ENCODE data around the gene GAL3ST2. TPM values are rescaled to one million over a fixed set of nuclear protein-coding genes. Genes with fewer than 3 reads are reported as not detected.

Gene GAL3ST2
- total and polyA plus RNA-seq, 2 of the 8 experiments (the other 6 are each of a cell fraction or from before 2014, with no cell fraction given) = not detected

GRCh38 chr2:241815477-241816430, 39.1 kb downstream of the GAL3ST2 start:
- Histone ChIP-seq H4K91ac (replicated peaks; ENCODE audit: insufficient read length, low read length) (no peak overlapping the region), H2AK5ac (ENCODE audit: low read depth, low read length) (no peak overlapping the region), H3K14ac (ENCODE audit: insufficient read length) (no peak overlapping the region), H3K18ac (ENCODE audit: extremely low read depth, low read length) (no peak overlapping the region), H2BK120ac (replicated peaks; ENCODE audit: low read depth, low read length) (no peak overlapping the region), H2BK5ac (ENCODE audit: low read depth, low read length) (no peak overlapping the region), H4K5ac (ENCODE audit: insufficient read length, low read depth, low read length) (no peak overlapping the region), H3K4me3 (ENCODE audit: extremely low read depth in 1 of 4, insufficient read depth in 2 of 4, low read depth in 3 of 4, low read length in 4 of 4) (no peak overlapping the region), H3K27ac (ENCODE audit: low read depth, low read length) (no peak overlapping the region), H3K4me2 (ENCODE audit: insufficient read depth in 1 of 2, low read depth in 2 of 2, low read length in 2 of 2) (no peak overlapping the region), H2AFZ (ENCODE audit: low read length) (no peak overlapping the region), H2BK15ac (ENCODE audit: low read length) (no peak overlapping the region; the same call in 1 of the 2 replicates), H3K79me1 (ENCODE audit: low read depth, low read length) (no peaks in the 10 kb centered on the region), H3K4ac (replicated peaks; ENCODE audit: insufficient read length, low read depth, low read length) (no peak overlapping the region), H3K9ac (replicated peaks in 1 of 4; ENCODE audit: extremely low read depth in 1 of 4, low read depth in 3 of 4, low read length in 3 of 4) (no peak overlapping the region), H3K23me2 (ENCODE audit: low read depth, low read length) (no peaks in the 10 kb centered on the region), H3K36me3 (ENCODE audit: control insufficient read depth in 2 of 4, insufficient read depth in 4 of 4, low read length in 3 of 4) (no peaks in the 10 kb centered on the region), H3K23ac (ENCODE audit: insufficient read length) (no peak overlapping the region), H3K56ac (replicated peaks; ENCODE audit: insufficient read length, low read depth, low read length) (no peak overlapping the region), H3K27me3 (replicated peaks in 1 of 4; ENCODE audit: control insufficient read depth in 3 of 4, extremely low read depth in 1 of 4, insufficient read depth in 3 of 4, low read length in 3 of 4) (no peaks in the 10 kb centered on the region), H3K9me3 (ENCODE audit: insufficient read depth in 2 of 2, low read depth in 1 of 2, low read length in 1 of 2) (no peaks in the 10 kb centered on the region), H3K4me1 (replicated peaks in 1 of 4; ENCODE audit: control insufficient read depth in 3 of 4, insufficient read depth in 4 of 4, low read length in 3 of 4) (peaks cover 0 to under 1% (median 0%) of the 10 kb centered on the region in 4 experiments; a peak in 1 of 7 replicates), H4K20me1 (replicated peaks in 1 of 2; ENCODE audit: control insufficient read depth in 1 of 2, insufficient read depth in 2 of 2, low read length in 2 of 2) (no peaks in the 10 kb centered on the region), H2BK20ac (ENCODE audit: low read length) (no peak overlapping the region), H2BK12ac (ENCODE audit: low read depth, low read length) (no peak overlapping the region), H4K8ac (ENCODE audit: extremely low read depth, insufficient read depth, low read length) (peak overlapping the region; percentile 68), H3K79me2 (ENCODE audit: control insufficient read depth in 1 of 2, insufficient read depth in 2 of 2, low read length in 2 of 2) (no peaks in the 10 kb centered on the region)
- CTCF ChIA-PET (ENCODE audit: partially characterized antibody) = interaction anchor here (1.3 kb wide), 1 partner anchor 37 kb away, joined by 3 read pairs; no protein-coding TSS in a partner anchor
- POLR2A ChIA-PET (ENCODE audit: partially characterized antibody) = no interaction called here
- 89% methylated on average over 37 of the region's 48 CpGs; no CpG with 5 or more reads in 1 of the 2 experiments for WGBS, 2 experiments (ENCODE audit: extremely low coverage in 1 of 2, insufficient coverage in 1 of 2, insufficient read length in 1 of 2, insufficient replicate concordance in 2 of 2, low coverage in 1 of 2, low lambda C conversion rate in 2 of 2, missing lambda C conversion rate in 1 of 2)
- FAIRE-seq = no peak
- DNase-seq (ENCODE audit: low read depth in 1 of 2, low spot score in 2 of 2) = no peak
- no peak for TF ChIP-seq POU5F1 (IDR thresholded peaks at IDR 0.05; ENCODE audit: low read depth, low read length)
- TF ChIP-seq SP4 (IDR thresholded peaks at IDR 0.05; ENCODE audit: low read length) = no peak
- no peak for TF ChIP-seq KDM5A (IDR thresholded peaks at IDR 0.05; ENCODE audit: low read length)
- no peak for TF ChIP-seq MAFK (IDR thresholded peaks at IDR 0.05; ENCODE audit: low read depth, low read length)
- TF ChIP-seq BRCA1 (IDR thresholded peaks at IDR 0.05; ENCODE audit: low read depth, low read length) = no peak
- no peak for TF ChIP-seq NRF1 (IDR thresholded peaks at IDR 0.05; ENCODE audit: low read depth, low read length)
- no peak for TF ChIP-seq SUZ12 (IDR thresholded peaks at IDR 0.05; ENCODE audit: low read length)
- TF ChIP-seq E2F6 (IDR thresholded peaks at IDR 0.05) = no peak
- no peak for TF ChIP-seq ATF3 (IDR thresholded peaks at IDR 0.05; ENCODE audit: insufficient read depth, low read depth, low read length)
- TF ChIP-seq CHD1 (IDR thresholded peaks at IDR 0.05; ENCODE audit: low read depth, low read length) = no peak
- TF ChIP-seq BCL11A (IDR thresholded peaks at IDR 0.05; ENCODE audit: low read depth in 2 of 2, low read length in 2 of 2) = no peak

Measured in H1 (cell line).